Astrocyte (in vitro differentiated cells and primary cell): Measurements from ENCODE around the gene GRK3.

Experiments used
- CTCF ChIP-seq: IDR thresholded peaks from 2 replicates; pipeline ENCODE4 v1.5.1; 2011; ENCODE audit warnings: low read depth, mild to moderate bottlenecking, inconsistent platforms, low read length, moderate library complexity; ENCODE audit not compliant: insufficient read depth
- EZH2 ChIP-seq: IDR thresholded peaks from 2 replicates; pipeline ENCODE4 v1.6.1; 2012; ENCODE audit warnings: mild to moderate bottlenecking, low read length, inconsistent platforms; ENCODE audit not compliant: insufficient read depth

DNA sequence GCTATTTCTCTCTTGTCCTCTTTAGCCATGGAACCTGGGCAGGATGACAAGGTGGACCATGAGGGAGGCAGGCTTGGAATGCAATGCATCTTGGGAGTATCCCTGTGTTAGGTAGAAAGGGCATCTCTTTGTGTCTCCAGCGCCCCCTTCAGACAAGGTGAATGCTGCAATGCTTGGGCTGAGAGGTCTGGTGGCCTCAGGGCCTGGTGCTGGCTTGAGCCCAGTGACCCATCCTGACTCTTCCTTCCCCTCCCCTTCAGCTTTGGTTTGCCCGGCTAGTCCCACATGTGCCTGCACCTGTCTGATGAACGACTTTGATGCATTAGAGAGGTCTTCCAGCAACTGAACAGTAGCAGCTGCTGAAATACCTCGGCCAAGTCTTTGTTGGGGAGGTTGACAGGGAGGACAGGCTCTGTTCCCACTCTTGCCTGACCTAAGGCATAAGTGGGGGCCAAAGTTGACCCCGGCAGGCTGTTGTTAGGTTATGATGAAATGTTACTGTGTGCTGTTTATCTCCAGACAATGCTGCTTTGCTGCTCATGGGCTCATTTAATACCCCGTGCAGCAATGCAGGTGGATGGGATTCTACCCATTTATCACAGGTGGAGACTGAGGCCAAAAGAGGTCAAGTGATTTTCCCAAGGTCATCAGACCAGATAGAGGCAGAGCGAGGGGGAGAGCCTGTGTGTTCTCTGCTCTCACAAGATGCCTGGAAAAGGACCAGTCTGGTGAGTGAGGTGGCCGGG lies 200.0 kb downstream of the GRK3 start:
- TF ChIP-seq CTCF (no peak), EZH2 (no peak)
